PC-9 (cell line): ENCODE results near the gene LACTB. TPM values are rescaled to one million over a fixed set of nuclear protein-coding genes. Genes with fewer than 3 reads are reported as not detected.

Experiments used
- BruUV-seq: library from RNA; stranded (reverse); fragments of 400-500 nt; replicated peaks from 2 replicates; lab custom pipeline; 2021; lab: Mats Ljungman, UMichigan
- CTCF ChIA-PET: fragments of 300-600 bp; sonication (Branson Sonifier 250); formaldehyde crosslinking; loops from one replicate; lab custom pipeline; 2022; ENCODE audit warnings: antibody characterized with exemption; lab: Charles Lee
- POLR2A ChIA-PET: fragments of 300-600 bp; sonication (Branson Sonifier 250); formaldehyde crosslinking; loops from one replicate; lab custom pipeline; 2022; ENCODE audit warnings: antibody characterized with exemption; ENCODE audit not compliant: unreplicated experiment; lab: Charles Lee
- DNase-seq, 2 experiments: peaks; one replicate each; pipeline versions ENCODE4 v3.0.0 to v3.0.0-alpha.2; 2015 to 2022; ENCODE audit warnings: mixed read lengths in 1 of 2
- H2AFZ ChIP-seq: fragments of 200-600 bp; sonication (generic); 2 replicates; pipeline ENCODE4 v1.8.1; 2017; ENCODE audit warnings: antibody characterized with exemption
- H3F3A ChIP-seq: fragments of 200-600 bp; sonication (generic); 2 replicates; pipeline ENCODE4 v1.8.1; 2017; ENCODE audit warnings: antibody characterized with exemption, mild to moderate bottlenecking, low read depth; ENCODE audit not compliant: insufficient read depth
- H3K27ac ChIP-seq: fragments of 200-600 bp; sonication (generic); 2 replicates; pipeline ENCODE4 v1.6.1; 2016; ENCODE audit warnings: mixed run types
- H3K27me3 ChIP-seq: fragments of 200-600 bp; sonication (generic); 2 replicates; pipeline ENCODE4 v1.6.1; 2016; ENCODE audit warnings: low read depth, mixed run types; ENCODE audit not compliant: insufficient read depth
- H3K36me3 ChIP-seq: fragments of 200-600 bp; sonication (generic); 2 replicates; pipeline ENCODE4 v1.6.1; 2016; ENCODE audit warnings: low read depth, mixed run types
- H3K4me1 ChIP-seq: fragments of 200-600 bp; sonication (generic); replicated peaks from 2 replicates; pipeline ENCODE4 v1.6.1; 2016; ENCODE audit warnings: mixed run types; ENCODE audit not compliant: insufficient read depth
- H3K4me2 ChIP-seq: fragments of 200-600 bp; sonication (generic); 2 replicates; pipeline ENCODE4 v1.6.1; 2017; ENCODE audit warnings: mixed run types
- H3K4me3 ChIP-seq: fragments of 200-600 bp; sonication (generic); 2 replicates; pipeline ENCODE4 v1.6.1; 2016; ENCODE audit warnings: mixed run types
- H3K79me2 ChIP-seq: fragments of 200-600 bp; sonication (generic); 2 replicates; pipeline ENCODE4 v1.6.1; 2017; ENCODE audit warnings: low read depth, mixed run types
- H3K9me2 ChIP-seq: fragments of 200-600 bp; sonication (generic); 2 replicates; pipeline ENCODE4 v1.8.1; 2017; ENCODE audit warnings: mild to moderate bottlenecking; ENCODE audit not compliant: insufficient read depth
- H3K9me3 ChIP-seq: fragments of 200-600 bp; sonication (generic); 2 replicates; pipeline ENCODE4 v1.8.1; 2016; ENCODE audit warnings: low read depth; ENCODE audit not compliant: insufficient read depth
- H4K20me1 ChIP-seq: fragments of 200-600 bp; sonication (generic); 2 replicates; pipeline ENCODE4 v1.8.1; 2017; ENCODE audit not compliant: insufficient read depth
- EZH2 ChIP-seq: fragments of 200-600 bp; sonication (generic); IDR thresholded peaks from 2 replicates; pipeline ENCODE4 v1.8.0; 2017; ENCODE audit warnings: antibody characterized with exemption, low read depth
- intact Hi-C: fragments of 100-400 bp; cut with micrococcal nuclease; formaldehyde crosslinking; loops from one replicate; pipeline ENCODE4 v1.10.0; 2022; ENCODE audit not compliant: unreplicated experiment
- total RNA-seq: library from RNA; stranded (reverse); gene quantifications from 2 replicates; pipeline ENCODE4 v1.2.3, GENCODE V29; 2021
- TF ChIP-seq, protein P1 (sequence below): fragments of 200-600 bp; sonication (generic); conservative IDR thresholded peaks from 2 replicates; pipeline ENCODE4 v1.6.1; 2017; ENCODE audit warnings: mixed run types, antibody characterized with exemption, mild to moderate bottlenecking, moderate library complexity

The LACTB gene
- total RNA-seq, 1 experiment from 2014 or later: 17.1 TPM

DNA sequence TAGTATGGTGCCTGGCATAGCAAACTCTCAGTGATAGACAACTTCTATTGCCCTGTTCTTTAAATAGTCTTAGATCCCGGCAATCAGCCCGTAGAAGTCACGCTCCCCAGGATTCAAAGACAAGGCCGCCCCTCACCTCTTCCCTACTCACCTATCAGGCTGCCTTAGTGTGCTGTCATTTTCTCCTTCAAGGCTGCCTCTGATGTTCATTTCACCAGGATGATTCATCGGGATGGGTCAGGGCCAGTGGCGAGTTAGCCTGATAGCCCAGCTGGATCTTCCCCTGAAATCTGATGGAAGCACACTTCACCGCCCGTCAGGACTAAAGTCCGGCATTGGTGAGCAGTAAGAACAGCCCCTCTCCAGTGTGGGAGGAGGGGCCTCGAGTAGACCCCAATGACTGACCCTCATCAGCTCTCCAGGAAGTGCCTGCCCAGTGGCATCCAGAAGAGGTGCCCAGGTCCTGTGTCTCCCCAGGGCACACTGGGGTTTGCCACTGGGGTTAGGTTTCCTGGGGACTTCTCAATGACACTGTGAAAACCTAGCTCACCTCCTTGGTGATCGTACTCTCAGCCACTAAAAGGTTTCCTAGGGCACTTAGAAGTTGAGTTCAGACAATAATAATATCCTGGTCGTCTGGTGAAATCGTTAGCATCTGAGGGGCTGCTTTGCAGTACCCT lies 41.6 kb upstream of the LACTB start:
- Histone ChIP-seq H3K9me2 (no peaks in the 10 kb centered on the region), H3K27me3 (no peaks in the 10 kb centered on the region), H3K36me3 (no peaks in the 10 kb centered on the region), H3K4me3 (no peak overlapping the region), H3K79me2 (no peaks in the 10 kb centered on the region), H4K20me1 (no peaks in the 10 kb centered on the region), H3K9me3 (no peaks in the 10 kb centered on the region), H3K4me2 (no peak overlapping the region), H3F3A (no peaks in the 10 kb centered on the region), H2AFZ (no peak overlapping the region), H3K4me1 (no peaks in the 10 kb centered on the region), H3K27ac (no peak overlapping the region)
- no TSS peak for BruUV-seq
- POLR2A ChIA-PET: no interaction called here
- CTCF ChIA-PET: no interaction called here
- intact Hi-C loops: no loop called here
- DNase-seq: no peak
- TF ChIP-seq, protein P1, sequence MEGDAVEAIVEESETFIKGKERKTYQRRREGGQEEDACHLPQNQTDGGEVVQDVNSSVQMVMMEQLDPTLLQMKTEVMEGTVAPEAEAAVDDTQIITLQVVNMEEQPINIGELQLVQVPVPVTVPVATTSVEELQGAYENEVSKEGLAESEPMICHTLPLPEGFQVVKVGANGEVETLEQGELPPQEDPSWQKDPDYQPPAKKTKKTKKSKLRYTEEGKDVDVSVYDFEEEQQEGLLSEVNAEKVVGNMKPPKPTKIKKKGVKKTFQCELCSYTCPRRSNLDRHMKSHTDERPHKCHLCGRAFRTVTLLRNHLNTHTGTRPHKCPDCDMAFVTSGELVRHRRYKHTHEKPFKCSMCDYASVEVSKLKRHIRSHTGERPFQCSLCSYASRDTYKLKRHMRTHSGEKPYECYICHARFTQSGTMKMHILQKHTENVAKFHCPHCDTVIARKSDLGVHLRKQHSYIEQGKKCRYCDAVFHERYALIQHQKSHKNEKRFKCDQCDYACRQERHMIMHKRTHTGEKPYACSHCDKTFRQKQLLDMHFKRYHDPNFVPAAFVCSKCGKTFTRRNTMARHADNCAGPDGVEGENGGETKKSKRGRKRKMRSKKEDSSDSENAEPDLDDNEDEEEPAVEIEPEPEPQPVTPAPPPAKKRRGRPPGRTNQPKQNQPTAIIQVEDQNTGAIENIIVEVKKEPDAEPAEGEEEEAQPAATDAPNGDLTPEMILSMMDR: no peak
- TF ChIP-seq EZH2: no peak

DNA sequence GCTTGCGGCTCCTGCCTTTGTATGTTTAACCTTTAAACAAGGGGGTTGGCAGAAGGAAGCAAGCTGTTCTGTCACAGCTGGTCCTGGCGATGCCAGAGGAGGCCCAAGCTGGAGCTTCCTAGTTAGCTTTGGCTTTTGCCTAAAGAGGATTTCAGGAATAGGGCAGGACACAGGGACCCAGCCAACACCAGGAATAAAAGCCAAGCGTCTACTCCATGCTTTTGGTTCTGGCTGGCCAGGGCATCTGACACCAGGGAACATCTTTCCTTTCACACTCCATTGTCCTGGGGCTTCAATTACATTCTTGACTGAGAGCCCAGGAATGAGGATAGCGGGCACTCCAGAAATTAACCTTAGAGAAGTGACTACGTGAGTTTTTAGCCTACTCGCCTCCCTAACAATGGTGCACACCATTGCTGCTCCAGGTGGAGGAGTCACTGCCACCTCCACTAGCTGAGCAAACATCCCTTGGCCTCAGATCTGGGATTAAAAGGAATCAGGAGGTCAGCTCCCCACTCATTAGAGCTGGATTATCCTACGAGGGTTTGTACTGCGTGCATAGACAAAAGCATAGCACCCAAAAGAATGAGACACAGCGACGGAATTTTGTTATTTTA lies 40.9 kb upstream of the LACTB start:
- H3K4me3 ChIP-seq: no peak overlapping the region
- H3K4me2 ChIP-seq: no peak overlapping the region
- no peaks in the 10 kb centered on the region for H3K4me1 ChIP-seq
- H2AFZ ChIP-seq: no peak overlapping the region
- no peaks in the 10 kb centered on the region for H3K36me3 ChIP-seq
- H3K27me3 ChIP-seq: no peaks in the 10 kb centered on the region
- no peaks in the 10 kb centered on the region for H3F3A ChIP-seq
- no peaks in the 10 kb centered on the region for H3K9me2 ChIP-seq
- H3K9me3 ChIP-seq: no peaks in the 10 kb centered on the region
- CTCF ChIA-PET: no interaction called here
- H3K27ac ChIP-seq: no peak overlapping the region
- TF ChIP-seq EZH2: no peak
- TF ChIP-seq, protein P1: no peak
- no TSS peak for BruUV-seq
- intact Hi-C loops: no loop called here
- POLR2A ChIA-PET: no interaction called here
- H3K79me2 ChIP-seq: no peaks in the 10 kb centered on the region
- no peaks in the 10 kb centered on the region for H4K20me1 ChIP-seq
- no peak for DNase-seq

DNA sequence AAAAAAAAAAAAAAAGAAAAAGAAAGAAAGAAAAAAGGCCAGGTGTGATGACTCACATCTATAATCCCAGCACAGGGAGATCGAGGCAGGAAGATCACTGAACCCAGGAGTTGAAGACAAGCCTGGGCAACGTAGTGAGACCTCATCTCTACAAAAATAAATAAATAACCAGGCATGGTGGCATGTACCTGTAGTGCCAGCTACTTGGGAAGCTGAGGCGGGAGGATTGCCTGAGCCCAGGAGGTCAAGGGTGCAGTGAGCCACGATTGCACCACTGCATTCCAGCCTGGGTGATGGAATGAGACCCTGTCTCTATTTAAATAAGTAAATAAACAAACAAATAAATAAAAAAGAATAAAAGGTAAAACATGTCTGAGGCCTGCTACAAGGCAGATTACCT lies 39.3 kb upstream of the LACTB start:
- H3K27me3 ChIP-seq: no peaks in the 10 kb centered on the region
- ChIA-PET CTCF (interaction anchor here (0.6 to 1.2 kb wide), 5 partner anchors 34 to 986 kb away, joined by 3 to 12 read pairs (median 4); no protein-coding TSS in a partner anchor), POLR2A (no interaction called here)
- BruUV-seq: no TSS peak
- no peaks in the 10 kb centered on the region for H3K36me3 ChIP-seq
- no peaks in the 10 kb centered on the region for H3F3A ChIP-seq
- DNase-seq: no peak
- intact Hi-C loops: no loop called here
- no peaks in the 10 kb centered on the region for H3K79me2 ChIP-seq
- H3K4me3 ChIP-seq: no peak overlapping the region
- no peaks in the 10 kb centered on the region for H3K4me1 ChIP-seq
- no peaks in the 10 kb centered on the region for H3K9me3 ChIP-seq
- no peaks in the 10 kb centered on the region for H3K9me2 ChIP-seq
- no peak for TF ChIP-seq EZH2
- TF ChIP-seq, protein P1: no peak
- no peaks in the 10 kb centered on the region for H4K20me1 ChIP-seq
- no peak overlapping the region for H2AFZ ChIP-seq
- no peak overlapping the region for H3K27ac ChIP-seq
- no peak overlapping the region for H3K4me2 ChIP-seq
